ENCODE results near the gene GVQW3.

Gene GVQW3

DNA sequence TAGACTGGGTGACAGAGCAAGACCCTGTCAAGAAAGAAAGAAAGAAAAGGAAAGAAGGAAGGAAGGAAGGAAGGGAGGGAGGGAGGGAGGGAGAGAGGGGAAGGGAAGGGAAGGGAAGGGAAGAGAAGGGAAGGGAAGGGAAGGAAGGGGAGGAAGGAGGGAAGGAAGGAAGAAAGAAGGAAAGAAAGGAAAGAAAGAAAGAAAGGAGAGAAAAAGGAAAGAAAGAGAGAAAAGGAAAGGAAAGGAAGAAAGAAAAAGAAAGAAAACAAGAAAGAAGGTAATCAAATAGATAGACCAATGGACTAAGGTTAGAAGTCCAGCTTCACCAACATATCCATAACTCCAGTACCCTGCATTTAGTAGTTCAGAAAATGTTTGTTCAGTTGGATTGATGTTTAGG is 45.5 kb downstream of the GVQW3 start:
- no peak overlapping the region for H3K4me3 ChIP-seq (replicated peaks; ENCODE audit: low read depth, low read length)
- DNase-seq (ENCODE audit: extremely low read depth, low read depth) = no peak
- no peak for TF ChIP-seq CTCF (IDR thresholded peaks at IDR 0.05; ENCODE audit: low read depth, low read length, missing control alignments)

DNA sequence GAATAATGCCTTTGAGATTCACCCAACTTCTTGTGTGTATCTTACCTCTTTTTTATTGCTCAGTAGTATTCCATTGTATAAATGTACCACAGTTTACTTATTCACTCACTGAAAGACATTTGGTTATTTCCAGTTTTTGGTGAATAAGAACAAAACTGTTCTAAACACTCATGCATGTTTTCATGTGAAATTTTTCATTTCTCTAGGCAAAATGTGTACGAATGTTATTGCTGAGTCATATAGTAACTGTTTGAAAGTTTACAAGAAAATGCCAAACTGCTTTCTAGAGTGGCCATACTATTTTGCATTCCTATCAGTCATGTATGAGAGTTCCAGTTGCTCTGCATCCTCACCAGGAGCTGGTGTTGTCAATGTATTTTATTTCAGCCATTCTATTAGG is 54.9 kb downstream of the GVQW3 start:
- DNase-seq (ENCODE audit: extremely low read depth, low read depth) = no peak
- no peak overlapping the region for H3K4me3 ChIP-seq (replicated peaks; ENCODE audit: low read depth, low read length)
- no peak for TF ChIP-seq CTCF (IDR thresholded peaks at IDR 0.05; ENCODE audit: low read depth, low read length, missing control alignments)

GRCh38 chr11:76443268-76443980 is 62.3 kb downstream of the GVQW3 start:
- DNase-seq (ENCODE audit: extremely low read depth, low read depth) = no peak
- peak overlapping the region; percentile 97 for H3K4me3 ChIP-seq (replicated peaks; ENCODE audit: low read depth, low read length)
- TF ChIP-seq CTCF (IDR thresholded peaks at IDR 0.05; ENCODE audit: low read depth, low read length, missing control alignments) = no peak

DNA sequence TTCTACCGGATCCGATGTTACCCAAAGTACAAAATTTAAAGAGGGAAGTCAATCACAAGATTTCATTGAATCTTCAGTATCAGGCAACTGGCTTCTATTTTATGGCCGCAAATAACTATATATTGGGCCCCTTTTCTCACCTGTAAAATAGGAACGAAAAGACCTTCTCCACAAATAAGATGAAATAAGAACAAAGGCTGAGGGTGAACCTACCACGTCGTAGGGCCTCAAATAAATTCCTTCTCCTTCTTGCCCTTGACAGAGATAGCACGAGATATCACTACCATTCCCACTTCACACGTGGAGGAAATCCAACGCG is 62.9 kb downstream of the GVQW3 start:
- TF ChIP-seq CTCF (IDR thresholded peaks at IDR 0.05; ENCODE audit: low read depth, low read length, missing control alignments) = no peak
- peak overlapping the region; percentile 97 for H3K4me3 ChIP-seq (replicated peaks; ENCODE audit: low read depth, low read length)
- peak; percentile 14 for DNase-seq (ENCODE audit: extremely low read depth, low read depth)

GRCh38 chr11:76444384-76445120 is 63.4 kb downstream of the GVQW3 start, which contains the start of gene EMSY:
EMSY (plus strand) TSS chr11:76445018; CDS start chr11:76446939, 1,921 bp downstream.
- DNase-seq (ENCODE audit: extremely low read depth, low read depth) = peak; percentile 99
- no peak for TF ChIP-seq CTCF (IDR thresholded peaks at IDR 0.05; ENCODE audit: low read depth, low read length, missing control alignments)
- H3K4me3 ChIP-seq (replicated peaks; ENCODE audit: low read depth, low read length) = peak within 1 kb of the TSS; percentile 97

DNA sequence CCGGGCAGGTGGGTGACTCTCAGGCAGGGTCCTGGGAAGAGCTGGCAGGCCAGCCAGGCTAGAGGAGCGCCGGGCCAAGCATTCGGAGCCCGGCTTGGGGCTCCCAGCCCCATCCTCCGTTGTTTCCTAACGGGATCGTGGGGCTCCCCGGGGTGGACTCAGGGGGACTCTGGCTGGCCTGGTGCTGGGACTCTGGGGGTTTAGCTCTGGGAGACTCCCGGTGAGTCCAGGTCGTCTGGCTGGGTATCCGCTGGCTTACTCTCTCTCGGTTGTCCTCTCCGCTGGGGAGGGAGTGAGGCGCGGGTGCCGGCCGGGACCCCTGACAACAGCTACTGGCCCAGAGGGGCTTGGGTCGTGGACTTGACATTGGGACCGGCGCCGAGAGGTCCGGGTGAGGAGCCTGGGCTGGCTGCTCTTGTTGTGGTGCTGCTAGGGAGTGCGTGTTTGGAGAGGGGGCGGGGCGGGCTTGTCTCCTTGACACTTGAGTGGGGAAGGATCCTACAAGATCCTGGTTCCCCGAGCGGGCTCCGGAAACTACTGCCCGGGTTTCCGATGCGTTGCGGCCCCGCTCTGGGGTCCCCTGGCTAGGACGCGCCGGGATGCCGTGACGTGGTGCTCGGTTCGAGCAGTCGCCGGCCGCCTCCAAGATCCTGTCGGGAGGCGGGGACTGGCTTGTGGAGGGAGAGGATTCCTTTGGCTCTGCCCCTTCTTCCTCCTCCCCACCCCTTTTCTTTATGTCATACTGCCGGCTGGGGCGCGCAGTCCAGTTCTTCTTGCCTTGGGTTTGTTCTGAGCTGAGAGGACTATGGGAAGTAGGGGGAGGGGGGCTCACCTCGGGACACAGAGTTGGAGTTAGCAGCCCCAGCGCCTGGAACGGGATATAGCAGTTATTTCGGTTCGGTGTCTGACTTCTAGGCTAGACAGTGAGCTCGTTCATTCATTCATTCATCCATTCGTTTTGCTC is 64.3 kb downstream of the GVQW3 start:
- peak; percentile 67 for DNase-seq (ENCODE audit: extremely low read depth, low read depth)
- TF ChIP-seq CTCF (IDR thresholded peaks at IDR 0.05; ENCODE audit: low read depth, low read length, missing control alignments) = no peak
- peak overlapping the region; percentile 97 for H3K4me3 ChIP-seq (replicated peaks; ENCODE audit: low read depth, low read length)

All from HFF-Myc (cell line).